Uterus (tissue), 2 donors: Measurements from ENCODE around the gene FAM210B.

ENCODE experiments used
- POLR2A ChIP-seq, 2 donors: fragments of 450-650 bp; IDR thresholded peaks; one replicate each; pipeline ENCODE4 v1.6.1; 2016; ENCODE audit warnings: antibody characterized with exemption in 2 of 2, mild to moderate bottlenecking in 1 of 2, moderate library complexity in 1 of 2
- TF ChIP-seq, protein P1 (sequence below), 4 experiments: fragments of 200-600 bp in 2 of 4; fragments of 450-650 bp in 2 of 4; sonication (generic) in 2 of 4; IDR thresholded peaks; one replicate each; pipeline ENCODE4 v1.5.1; 2016 to 2019; ENCODE audit warnings: antibody characterized with exemption in 4 of 4, mild to moderate bottlenecking in 2 of 4, moderate library complexity in 1 of 4

DNA sequence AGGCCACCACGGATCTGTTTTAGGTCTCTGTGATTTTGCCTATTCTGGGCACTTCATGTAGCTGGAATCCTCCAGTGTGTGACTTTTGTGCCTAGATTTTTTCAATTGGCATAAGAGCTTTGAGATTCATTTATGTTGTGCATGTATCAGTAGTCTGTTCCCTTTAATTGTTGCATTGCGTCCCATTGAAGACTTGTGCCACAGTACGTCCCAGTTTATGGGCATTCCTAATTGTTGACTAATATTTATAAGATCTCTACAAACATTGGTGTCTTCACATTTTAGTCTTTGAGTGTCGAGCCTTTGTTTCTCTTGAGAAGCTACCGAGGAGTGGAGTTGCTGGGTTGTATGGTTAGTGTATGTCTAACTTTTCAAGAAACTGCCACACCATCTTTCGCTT lies 704 bp upstream of the FAM210B start:
- TF ChIP-seq, protein P1, sequence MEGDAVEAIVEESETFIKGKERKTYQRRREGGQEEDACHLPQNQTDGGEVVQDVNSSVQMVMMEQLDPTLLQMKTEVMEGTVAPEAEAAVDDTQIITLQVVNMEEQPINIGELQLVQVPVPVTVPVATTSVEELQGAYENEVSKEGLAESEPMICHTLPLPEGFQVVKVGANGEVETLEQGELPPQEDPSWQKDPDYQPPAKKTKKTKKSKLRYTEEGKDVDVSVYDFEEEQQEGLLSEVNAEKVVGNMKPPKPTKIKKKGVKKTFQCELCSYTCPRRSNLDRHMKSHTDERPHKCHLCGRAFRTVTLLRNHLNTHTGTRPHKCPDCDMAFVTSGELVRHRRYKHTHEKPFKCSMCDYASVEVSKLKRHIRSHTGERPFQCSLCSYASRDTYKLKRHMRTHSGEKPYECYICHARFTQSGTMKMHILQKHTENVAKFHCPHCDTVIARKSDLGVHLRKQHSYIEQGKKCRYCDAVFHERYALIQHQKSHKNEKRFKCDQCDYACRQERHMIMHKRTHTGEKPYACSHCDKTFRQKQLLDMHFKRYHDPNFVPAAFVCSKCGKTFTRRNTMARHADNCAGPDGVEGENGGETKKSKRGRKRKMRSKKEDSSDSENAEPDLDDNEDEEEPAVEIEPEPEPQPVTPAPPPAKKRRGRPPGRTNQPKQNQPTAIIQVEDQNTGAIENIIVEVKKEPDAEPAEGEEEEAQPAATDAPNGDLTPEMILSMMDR (IDR thresholded peaks at IDR 0.05) = no peak
- no peak for TF ChIP-seq POLR2A (IDR thresholded peaks at IDR 0.05)
